Measurements from ENCODE around the gene DPAGT1.
"Not testable (repeated sequence)": the region's sequence is repeated elsewhere in the genome, so short reads cannot be mapped to it uniquely, and the experiment has no call there.

Gene DPAGT1

GRCh38 chr11:119061256-119061655 is 40.4 kb downstream of the DPAGT1 start:
- Histone ChIP-seq H3K4me1 (ENCODE audit: control insufficient read depth, insufficient read depth, low read length) (peaks cover 8% of the 10 kb centered on the region), H3K4me3 (ENCODE audit: low read length) (no peak overlapping the region), H3K9me3 (ENCODE audit: control insufficient read depth, low read length) (no peaks in the 10 kb centered on the region), H3K36me3 (ENCODE audit: control insufficient read depth, insufficient read depth, low read length) (no peaks in the 10 kb centered on the region), H3K9ac (ENCODE audit: low read length) (no peak overlapping the region), H3K27me3 (ENCODE audit: control insufficient read depth, insufficient read depth, low read length) (no peaks in the 10 kb centered on the region)

- not testable (repeated sequence) for H3K9ac ChIP-seq (ENCODE audit: low read length); H3K36me3 ChIP-seq (ENCODE audit: control insufficient read depth, insufficient read depth, low read length); H3K9me3 ChIP-seq (ENCODE audit: control insufficient read depth, low read length); H3K27me3 ChIP-seq (ENCODE audit: control insufficient read depth, insufficient read depth, low read length); H3K4me3 ChIP-seq (ENCODE audit: low read length)
- peaks cover 20% of the 10 kb centered on the region for H3K4me1 ChIP-seq (ENCODE audit: control insufficient read depth, insufficient read depth, low read length)
These were observed 42.5 kb downstream of the DPAGT1 start for GRCh38 chr11:119059128-119059527.

- H3K9ac ChIP-seq (ENCODE audit: low read length): peak within 1 kb of the TSS; percentile 75
- H3K27me3 ChIP-seq (ENCODE audit: control insufficient read depth, insufficient read depth, low read length): no peaks in the 10 kb centered on the region
These were observed 44.5 kb downstream of the DPAGT1 start, which contains the start of gene HYOU1 for GRCh38 chr11:119057000-119057769. TSS of gene HYOU1 (minus strand) at chr11:119057205. CDS start at chr11:119056160, 1,045 bp downstream.

GRCh38 chr11:119056421-119056999 is 45.1 kb downstream of the DPAGT1 start:
- Histone ChIP-seq H3K9ac (ENCODE audit: low read length) (peak overlapping the region; percentile 75), H3K4me1 (ENCODE audit: control insufficient read depth, insufficient read depth, low read length) (peaks cover 15% of the 10 kb centered on the region), H3K27me3 (ENCODE audit: control insufficient read depth, insufficient read depth, low read length) (no peaks in the 10 kb centered on the region), H3K9me3 (ENCODE audit: control insufficient read depth, low read length) (no peaks in the 10 kb centered on the region), H3K36me3 (ENCODE audit: control insufficient read depth, insufficient read depth, low read length) (peaks cover 24% of the 10 kb centered on the region), H3K4me3 (ENCODE audit: low read length) (peak overlapping the region; percentile 60)

More at GRCh38 chr11:119057000-119057769, 44.5 kb downstream of the DPAGT1 start, which contains the start of gene HYOU1:
- Histone ChIP-seq H3K36me3 (ENCODE audit: control insufficient read depth, insufficient read depth, low read length) (peaks cover 20% of the 10 kb centered on the region), H3K9me3 (ENCODE audit: control insufficient read depth, low read length) (no peaks in the 10 kb centered on the region), H3K4me3 (ENCODE audit: low read length) (peak within 1 kb of the TSS; percentile 60), H3K4me1 (ENCODE audit: control insufficient read depth, insufficient read depth, low read length) (peaks cover 15% of the 10 kb centered on the region)

- H3K27me3 ChIP-seq (ENCODE audit: control insufficient read depth, insufficient read depth, low read length): no peaks in the 10 kb centered on the region
- H3K4me1 ChIP-seq (ENCODE audit: control insufficient read depth, insufficient read depth, low read length): peaks cover 15% of the 10 kb centered on the region
- peaks cover 24% of the 10 kb centered on the region for H3K36me3 ChIP-seq (ENCODE audit: control insufficient read depth, insufficient read depth, low read length)
- peak overlapping the region; percentile 75 for H3K9ac ChIP-seq (ENCODE audit: low read length)
- no peaks in the 10 kb centered on the region for H3K9me3 ChIP-seq (ENCODE audit: control insufficient read depth, low read length)
- peak overlapping the region; percentile 60 for H3K4me3 ChIP-seq (ENCODE audit: low read length)
These were observed 45.8 kb downstream of the DPAGT1 start for GRCh38 chr11:119055901-119056300.

- Histone ChIP-seq H3K9ac (ENCODE audit: low read length) (no peak overlapping the region), H3K9me3 (ENCODE audit: control insufficient read depth, low read length) (no peaks in the 10 kb centered on the region), H3K4me3 (ENCODE audit: low read length) (no peak overlapping the region), H3K36me3 (ENCODE audit: control insufficient read depth, insufficient read depth, low read length) (peaks cover 26% of the 10 kb centered on the region), H3K4me1 (ENCODE audit: control insufficient read depth, insufficient read depth, low read length) (peaks cover 15% of the 10 kb centered on the region), H3K27me3 (ENCODE audit: control insufficient read depth, insufficient read depth, low read length) (no peaks in the 10 kb centered on the region)
These were observed 47.2 kb downstream of the DPAGT1 start for GRCh38 chr11:119054418-119054817.

GRCh38 chr11:119052163-119052814 is 49.4 kb downstream of the DPAGT1 start:
- Histone ChIP-seq H3K9ac (ENCODE audit: low read length) (no peak overlapping the region), H3K9me3 (ENCODE audit: control insufficient read depth, low read length) (no peaks in the 10 kb centered on the region), H3K36me3 (ENCODE audit: control insufficient read depth, insufficient read depth, low read length) (peaks cover 42% of the 10 kb centered on the region), H3K4me1 (ENCODE audit: control insufficient read depth, insufficient read depth, low read length) (peaks cover 15% of the 10 kb centered on the region), H3K27me3 (ENCODE audit: control insufficient read depth, insufficient read depth, low read length) (no peaks in the 10 kb centered on the region), H3K4me3 (ENCODE audit: low read length) (no peak overlapping the region)

- Histone ChIP-seq H3K4me1 (ENCODE audit: control insufficient read depth, insufficient read depth, low read length) (peaks cover 15% of the 10 kb centered on the region), H3K9ac (ENCODE audit: low read length) (no peak overlapping the region), H3K36me3 (ENCODE audit: control insufficient read depth, insufficient read depth, low read length) (peaks cover 43% of the 10 kb centered on the region), H3K4me3 (ENCODE audit: low read length) (no peak overlapping the region), H3K9me3 (ENCODE audit: control insufficient read depth, low read length) (no peaks in the 10 kb centered on the region), H3K27me3 (ENCODE audit: control insufficient read depth, insufficient read depth, low read length) (no peaks in the 10 kb centered on the region)
These were observed 50.1 kb downstream of the DPAGT1 start for GRCh38 chr11:119051440-119052162.

- H3K27me3 ChIP-seq (ENCODE audit: control insufficient read depth, insufficient read depth, low read length): no peaks in the 10 kb centered on the region
- peaks cover 43% of the 10 kb centered on the region for H3K36me3 ChIP-seq (ENCODE audit: control insufficient read depth, insufficient read depth, low read length)
- H3K9me3 ChIP-seq (ENCODE audit: control insufficient read depth, low read length): no peaks in the 10 kb centered on the region
- no peak overlapping the region for H3K9ac ChIP-seq (ENCODE audit: low read length)
- H3K4me1 ChIP-seq (ENCODE audit: control insufficient read depth, insufficient read depth, low read length): no peaks in the 10 kb centered on the region
- no peak overlapping the region for H3K4me3 ChIP-seq (ENCODE audit: low read length)
These were observed 52.6 kb downstream of the DPAGT1 start for GRCh38 chr11:119049081-119049480.

- H3K27me3 ChIP-seq (ENCODE audit: control insufficient read depth, insufficient read depth, low read length): no peaks in the 10 kb centered on the region
- H3K36me3 ChIP-seq (ENCODE audit: control insufficient read depth, insufficient read depth, low read length): peaks cover 43% of the 10 kb centered on the region
- no peak overlapping the region for H3K9ac ChIP-seq (ENCODE audit: low read length)
- no peaks in the 10 kb centered on the region for H3K9me3 ChIP-seq (ENCODE audit: control insufficient read depth, low read length)
- H3K4me1 ChIP-seq (ENCODE audit: control insufficient read depth, insufficient read depth, low read length): no peaks in the 10 kb centered on the region
- no peak overlapping the region for H3K4me3 ChIP-seq (ENCODE audit: low read length)
These were observed 53.0 kb downstream of the DPAGT1 start for GRCh38 chr11:119048644-119049043.

- Histone ChIP-seq H3K4me3 (ENCODE audit: low read length) (no peak overlapping the region), H3K36me3 (ENCODE audit: control insufficient read depth, insufficient read depth, low read length) (peaks cover 33% of the 10 kb centered on the region), H3K9ac (ENCODE audit: low read length) (no peak overlapping the region), H3K4me1 (ENCODE audit: control insufficient read depth, insufficient read depth, low read length) (no peaks in the 10 kb centered on the region), H3K27me3 (ENCODE audit: control insufficient read depth, insufficient read depth, low read length) (no peaks in the 10 kb centered on the region), H3K9me3 (ENCODE audit: control insufficient read depth, low read length) (no peaks in the 10 kb centered on the region)
These were observed 54.4 kb downstream of the DPAGT1 start for GRCh38 chr11:119047205-119047604.

Measured in mucosa of stomach (tissue), 1 donor.